HG02870 (cell line): ENCODE measurements around the gene SDSL.

ENCODE experiments used
- ATAC-seq: cut with Tn5 transposase; IDR thresholded peaks from one replicate; pipeline ENCODE4 v1.9.1; 2021; ENCODE audit warnings: mild to moderate bottlenecking, moderate library complexity; ENCODE audit not compliant: unreplicated experiment

The SDSL gene

GRCh38 chr12:113396200-113396599 is 26.0 kb upstream of the SDSL start:
- ATAC-seq = no peak

- ATAC-seq = no peak
Measured at GRCh38 chr12:113396828-113397496, 25.2 kb upstream of the SDSL start.

GRCh38 chr12:113397497-113398197 is 24.5 kb upstream of the SDSL start:
- no peak for ATAC-seq

GRCh38 chr12:113398346-113399290 is 23.6 kb upstream of the SDSL start:
- ATAC-seq = no peak

GRCh38 chr12:113399490-113399889 is 22.7 kb upstream of the SDSL start:
- no peak for ATAC-seq

GRCh38 chr12:113400362-113400761 is 21.8 kb upstream of the SDSL start:
- ATAC-seq = no peak

GRCh38 chr12:113401066-113402000 is 20.8 kb upstream of the SDSL start:
- ATAC-seq = no peak

GRCh38 chr12:113402586-113403260 is 19.5 kb upstream of the SDSL start:
- no peak for ATAC-seq

GRCh38 chr12:113403435-113404415 is 18.5 kb upstream of the SDSL start, which contains the start of gene SDS:
Gene SDS (minus strand): TSS chr12:113403887. CDS start chr12:113399708, 4,179 bp downstream.
- no peak for ATAC-seq

GRCh38 chr12:113405694-113406093 is 16.5 kb upstream of the SDSL start:
- ATAC-seq = no peak

GRCh38 chr12:113407931-113408600 is 14.1 kb upstream of the SDSL start:
- no peak for ATAC-seq

GRCh38 chr12:113408756-113409298 is 13.4 kb upstream of the SDSL start:
- no peak for ATAC-seq

- ATAC-seq = no peak
Measured at GRCh38 chr12:113409462-113410124, 12.6 kb upstream of the SDSL start.

GRCh38 chr12:113413488-113413939 is 8.7 kb upstream of the SDSL start:
- ATAC-seq = no peak

- no peak for ATAC-seq
Measured at GRCh38 chr12:113414519-113415038, 7.6 kb upstream of the SDSL start.

GRCh38 chr12:113416091-113416754 is 6.0 kb upstream of the SDSL start:
- ATAC-seq = no peak
